ENCODE results near the gene VASP.
A peak's percentile ranks its signal among the peaks of the same experiment; 100 is the strongest.

Gene VASP

DNA sequence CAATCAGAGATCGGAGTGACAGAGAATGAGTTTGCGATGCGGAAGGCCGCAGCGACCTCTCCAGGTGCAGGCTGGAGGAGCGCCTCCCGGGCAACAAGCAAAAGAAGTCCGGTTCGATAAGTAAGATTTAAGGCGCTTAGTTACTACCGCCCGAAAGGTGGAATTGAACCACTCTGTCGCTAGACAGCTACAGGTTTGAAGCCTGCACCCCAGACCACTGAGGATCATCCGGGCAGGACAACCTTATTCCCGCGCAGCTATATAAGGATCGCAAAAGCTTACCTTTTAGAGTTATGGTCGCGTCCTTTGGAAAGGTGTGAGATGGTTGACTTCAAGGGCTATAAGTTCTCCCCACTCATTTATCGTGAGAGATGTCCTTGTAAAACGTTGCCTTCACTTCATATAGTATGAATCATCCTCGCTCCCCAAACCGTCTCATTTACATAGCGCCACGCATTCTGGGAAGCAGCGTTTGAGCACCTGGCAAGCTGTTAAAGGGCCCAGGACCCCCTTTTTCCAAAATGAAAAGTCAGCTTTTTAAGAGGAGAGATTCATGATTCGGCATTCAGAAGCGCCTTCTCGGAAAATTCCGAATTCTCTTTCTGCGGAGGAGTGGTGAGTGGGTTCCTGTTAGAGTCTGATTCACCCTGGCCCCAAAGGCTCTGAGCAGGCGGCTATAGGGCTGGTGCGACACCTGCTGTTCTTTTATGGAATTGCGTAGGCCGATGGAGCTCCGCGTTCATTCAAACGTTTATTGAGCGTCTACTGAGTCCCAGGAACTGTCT is 28.6 kb upstream of the VASP start:
- TF ChIP-seq, protein P1, sequence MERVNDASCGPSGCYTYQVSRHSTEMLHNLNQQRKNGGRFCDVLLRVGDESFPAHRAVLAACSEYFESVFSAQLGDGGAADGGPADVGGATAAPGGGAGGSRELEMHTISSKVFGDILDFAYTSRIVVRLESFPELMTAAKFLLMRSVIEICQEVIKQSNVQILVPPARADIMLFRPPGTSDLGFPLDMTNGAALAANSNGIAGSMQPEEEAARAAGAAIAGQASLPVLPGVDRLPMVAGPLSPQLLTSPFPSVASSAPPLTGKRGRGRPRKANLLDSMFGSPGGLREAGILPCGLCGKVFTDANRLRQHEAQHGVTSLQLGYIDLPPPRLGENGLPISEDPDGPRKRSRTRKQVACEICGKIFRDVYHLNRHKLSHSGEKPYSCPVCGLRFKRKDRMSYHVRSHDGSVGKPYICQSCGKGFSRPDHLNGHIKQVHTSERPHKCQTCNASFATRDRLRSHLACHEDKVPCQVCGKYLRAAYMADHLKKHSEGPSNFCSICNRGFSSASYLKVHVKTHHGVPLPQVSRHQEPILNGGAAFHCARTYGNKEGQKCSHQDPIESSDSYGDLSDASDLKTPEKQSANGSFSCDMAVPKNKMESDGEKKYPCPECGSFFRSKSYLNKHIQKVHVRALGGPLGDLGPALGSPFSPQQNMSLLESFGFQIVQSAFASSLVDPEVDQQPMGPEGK (CRISPR knock-in tag; IDR thresholded peaks at IDR 0.05; ENCODE audit: borderline replicate concordance) = no peak
- TF ChIP-seq, protein P2, sequence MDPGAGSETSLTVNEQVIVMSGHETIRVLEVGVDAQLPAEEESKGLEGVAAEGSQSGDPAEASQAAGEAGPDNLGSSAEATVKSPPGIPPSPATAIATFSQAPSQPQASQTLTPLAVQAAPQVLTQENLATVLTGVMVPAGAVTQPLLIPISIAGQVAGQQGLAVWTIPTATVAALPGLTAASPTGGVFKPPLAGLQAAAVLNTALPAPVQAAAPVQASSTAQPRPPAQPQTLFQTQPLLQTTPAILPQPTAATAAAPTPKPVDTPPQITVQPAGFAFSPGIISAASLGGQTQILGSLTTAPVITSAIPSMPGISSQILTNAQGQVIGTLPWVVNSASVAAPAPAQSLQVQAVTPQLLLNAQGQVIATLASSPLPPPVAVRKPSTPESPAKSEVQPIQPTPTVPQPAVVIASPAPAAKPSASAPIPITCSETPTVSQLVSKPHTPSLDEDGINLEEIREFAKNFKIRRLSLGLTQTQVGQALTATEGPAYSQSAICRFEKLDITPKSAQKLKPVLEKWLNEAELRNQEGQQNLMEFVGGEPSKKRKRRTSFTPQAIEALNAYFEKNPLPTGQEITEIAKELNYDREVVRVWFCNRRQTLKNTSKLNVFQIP (CRISPR knock-in tag; IDR thresholded peaks at IDR 0.05; ENCODE audit: borderline replicate concordance, low read depth) = 0 out of 2 replicates have a peak, but pooled peaks have one; percentile 34
- peak; percentile 63 for ATAC-seq

DNA sequence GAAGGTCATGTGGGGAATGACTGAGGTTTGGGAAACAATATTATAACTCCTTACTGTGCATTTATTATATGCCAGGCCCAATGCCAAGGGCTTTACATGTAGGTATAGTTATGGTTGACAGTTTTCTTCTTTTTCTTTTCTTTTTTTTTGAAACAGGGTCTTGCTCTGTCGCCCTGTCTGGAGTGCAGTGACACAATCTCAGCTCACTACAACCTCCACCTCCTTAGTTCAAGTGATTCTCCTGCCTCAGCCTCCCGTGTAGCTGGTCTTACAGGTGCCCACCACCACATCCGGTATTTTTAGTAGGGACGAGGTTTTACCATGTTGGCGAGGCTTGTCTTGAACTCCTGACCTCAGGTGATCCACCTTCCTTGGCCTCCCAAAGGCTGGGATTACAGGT is 24.2 kb upstream of the VASP start:
- no peak for ATAC-seq

DNA sequence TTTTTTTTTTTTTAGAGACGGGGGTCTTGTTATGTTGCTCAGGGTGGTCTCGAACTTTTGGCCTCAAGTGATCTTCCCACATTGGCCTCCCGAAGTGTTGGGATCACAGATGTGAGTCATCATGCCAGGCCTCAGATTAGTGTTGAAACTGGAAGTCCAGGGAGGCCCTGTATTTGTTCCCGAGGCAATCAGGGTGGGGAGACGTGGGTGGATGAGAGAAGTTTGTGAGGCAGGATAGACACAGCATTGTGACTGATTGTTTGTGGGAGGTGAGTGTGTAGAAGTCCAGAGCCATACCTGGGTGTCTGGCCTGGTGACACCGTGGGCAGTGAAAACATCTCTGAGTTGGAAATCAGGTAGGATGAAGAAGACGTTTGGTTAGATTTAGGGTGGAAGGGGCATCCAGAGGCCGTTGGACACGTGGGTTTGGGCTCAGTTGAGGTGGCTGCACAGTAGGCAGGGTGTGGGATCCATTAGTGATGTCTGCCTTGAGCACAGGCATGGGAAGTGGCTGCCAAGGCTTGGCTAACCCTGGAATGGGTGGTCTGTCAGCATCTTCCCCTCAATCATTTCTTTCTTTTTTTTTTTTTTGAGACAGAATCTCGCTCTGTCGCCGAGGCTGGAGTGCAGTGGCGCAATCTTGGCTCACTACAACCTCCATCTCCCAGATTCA is 22.9 kb upstream of the VASP start:
- TF ChIP-seq ISL1 (CRISPR knock-in tag; IDR thresholded peaks at IDR 0.05) = no peak
- TF ChIP-seq TCF4 (CRISPR knock-in tag; IDR thresholded peaks at IDR 0.05; ENCODE audit: borderline replicate concordance) = no peak
- no peak for TF ChIP-seq OSR1 (CRISPR knock-in tag; IDR thresholded peaks at IDR 0.05)
- no peak for TF ChIP-seq TOX (CRISPR knock-in tag; IDR thresholded peaks at IDR 0.05; ENCODE audit: borderline replicate concordance)
- TF ChIP-seq, protein P1 (CRISPR knock-in tag; IDR thresholded peaks at IDR 0.05; ENCODE audit: borderline replicate concordance) = no peak

More for the DNA sequence above, 24.2 kb upstream of the VASP start:
- TF ChIP-seq PPARA (CRISPR knock-in tag; IDR thresholded peaks at IDR 0.05; ENCODE audit: borderline replicate concordance) = no peak

DNA sequence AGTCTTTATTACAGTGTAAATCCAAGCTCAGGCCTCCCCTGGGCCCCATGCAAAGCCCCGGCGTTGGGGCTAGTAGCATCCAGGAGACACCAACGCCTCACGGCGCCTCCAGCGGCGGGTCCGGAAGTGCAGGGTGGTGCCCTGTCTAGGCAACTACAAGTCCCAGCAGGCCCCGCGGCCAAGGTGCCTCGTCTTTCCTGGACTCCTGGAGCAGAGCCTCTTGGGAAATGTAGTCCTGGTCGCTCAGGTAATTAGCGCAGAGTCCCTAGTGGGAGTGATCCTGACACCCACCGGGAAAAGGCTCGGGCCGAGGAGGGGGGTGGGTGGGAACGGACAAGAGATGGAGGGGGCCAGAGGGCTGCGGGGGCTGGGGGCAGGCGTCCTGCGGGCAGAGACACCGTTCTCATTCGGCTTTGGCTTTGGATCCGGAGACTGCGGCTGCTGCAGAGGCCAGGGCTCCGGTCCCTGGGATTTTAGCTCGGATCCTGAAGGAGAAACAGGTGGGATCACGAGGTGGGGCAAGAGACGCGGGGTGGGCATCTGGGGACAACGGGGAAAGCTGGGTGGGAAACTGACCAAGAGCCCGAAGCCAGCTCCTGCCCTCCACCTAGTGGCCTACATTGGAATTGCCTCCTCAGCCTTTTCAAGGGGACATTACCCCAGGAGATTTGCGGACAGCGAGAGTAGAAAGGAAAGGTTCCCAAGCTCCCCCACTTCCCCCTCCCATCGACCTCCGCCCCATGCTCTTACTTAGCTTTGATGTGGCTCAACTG is 21.8 kb upstream of the VASP start:
- ATAC-seq = peak; percentile 98
- TF ChIP-seq, protein P3, sequence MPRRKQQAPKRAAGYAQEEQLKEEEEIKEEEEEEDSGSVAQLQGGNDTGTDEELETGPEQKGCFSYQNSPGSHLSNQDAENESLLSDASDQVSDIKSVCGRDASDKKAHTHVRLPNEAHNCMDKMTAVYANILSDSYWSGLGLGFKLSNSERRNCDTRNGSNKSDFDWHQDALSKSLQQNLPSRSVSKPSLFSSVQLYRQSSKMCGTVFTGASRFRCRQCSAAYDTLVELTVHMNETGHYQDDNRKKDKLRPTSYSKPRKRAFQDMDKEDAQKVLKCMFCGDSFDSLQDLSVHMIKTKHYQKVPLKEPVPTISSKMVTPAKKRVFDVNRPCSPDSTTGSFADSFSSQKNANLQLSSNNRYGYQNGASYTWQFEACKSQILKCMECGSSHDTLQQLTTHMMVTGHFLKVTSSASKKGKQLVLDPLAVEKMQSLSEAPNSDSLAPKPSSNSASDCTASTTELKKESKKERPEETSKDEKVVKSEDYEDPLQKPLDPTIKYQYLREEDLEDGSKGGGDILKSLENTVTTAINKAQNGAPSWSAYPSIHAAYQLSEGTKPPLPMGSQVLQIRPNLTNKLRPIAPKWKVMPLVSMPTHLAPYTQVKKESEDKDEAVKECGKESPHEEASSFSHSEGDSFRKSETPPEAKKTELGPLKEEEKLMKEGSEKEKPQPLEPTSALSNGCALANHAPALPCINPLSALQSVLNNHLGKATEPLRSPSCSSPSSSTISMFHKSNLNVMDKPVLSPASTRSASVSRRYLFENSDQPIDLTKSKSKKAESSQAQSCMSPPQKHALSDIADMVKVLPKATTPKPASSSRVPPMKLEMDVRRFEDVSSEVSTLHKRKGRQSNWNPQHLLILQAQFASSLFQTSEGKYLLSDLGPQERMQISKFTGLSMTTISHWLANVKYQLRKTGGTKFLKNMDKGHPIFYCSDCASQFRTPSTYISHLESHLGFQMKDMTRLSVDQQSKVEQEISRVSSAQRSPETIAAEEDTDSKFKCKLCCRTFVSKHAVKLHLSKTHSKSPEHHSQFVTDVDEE (CRISPR knock-in tag; IDR thresholded peaks at IDR 0.05) = peak; percentile 63; the same call in 1 of the 2 replicates
- TF ChIP-seq ZFP3 (CRISPR knock-in tag; IDR thresholded peaks at IDR 0.05) (no peak), GLIS3 (CRISPR knock-in tag; IDR thresholded peaks at IDR 0.05) (no peak), PPARA (CRISPR knock-in tag; IDR thresholded peaks at IDR 0.05; ENCODE audit: borderline replicate concordance) (no peak), ZNF8 (CRISPR knock-in tag; IDR thresholded peaks at IDR 0.05) (no peak), ESRRG (CRISPR knock-in tag; IDR thresholded peaks at IDR 0.05) (no peak), ISL1 (CRISPR knock-in tag; IDR thresholded peaks at IDR 0.05) (no peak), TCF4 (CRISPR knock-in tag; IDR thresholded peaks at IDR 0.05; ENCODE audit: borderline replicate concordance) (no peak), CSDC2 (CRISPR knock-in tag; IDR thresholded peaks at IDR 0.05) (0 out of 2 replicates have a peak, but pooled peaks have one; percentile 44)

More for the DNA sequence above, 22.9 kb upstream of the VASP start:
- no peak for ATAC-seq

DNA sequence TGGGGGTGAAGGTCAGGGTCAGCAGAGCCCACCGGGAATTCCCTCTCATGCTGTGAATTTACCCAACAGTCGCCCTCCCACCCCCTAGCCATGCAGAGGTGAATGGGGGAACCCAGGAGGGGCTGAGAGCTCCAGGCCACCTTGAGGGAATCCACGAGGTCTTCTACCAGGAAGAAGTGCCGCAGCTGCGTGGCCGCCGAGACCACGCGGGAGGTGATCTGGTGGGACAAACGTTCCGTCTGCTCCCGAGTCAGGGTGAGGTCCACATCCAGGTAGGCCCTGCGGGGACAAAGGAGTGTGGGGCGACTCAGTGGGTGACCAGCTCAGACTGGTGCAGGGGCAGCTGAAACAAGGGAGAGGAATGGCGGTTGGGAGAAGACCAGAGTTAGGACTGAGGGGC is 18.6 kb upstream of the VASP start:
- no peak for ATAC-seq
- TF ChIP-seq, protein P2 (CRISPR knock-in tag; IDR thresholded peaks at IDR 0.05; ENCODE audit: borderline replicate concordance, low read depth) = no peak
- TF ChIP-seq CSDC2 (CRISPR knock-in tag; IDR thresholded peaks at IDR 0.05) = no peak
- no peak for TF ChIP-seq ZC3H10 (CRISPR knock-in tag; IDR thresholded peaks at IDR 0.05)
- TF ChIP-seq OSR1 (CRISPR knock-in tag; IDR thresholded peaks at IDR 0.05) = no peak

All from SK-N-SH treated with all-trans-retinoic acid at 6 μM for 48 hours (cell line).